ENCODE results near the gene ADAT1. TPM values are rescaled to one million over a fixed set of nuclear protein-coding genes. Genes with fewer than 3 reads are reported as not detected.
A peak's percentile ranks its signal among the peaks of the same experiment; 100 is the strongest.

ADAT1 gene
- total RNA-seq, 1 donor from 2014 or later = 44.8 TPM

DNA sequence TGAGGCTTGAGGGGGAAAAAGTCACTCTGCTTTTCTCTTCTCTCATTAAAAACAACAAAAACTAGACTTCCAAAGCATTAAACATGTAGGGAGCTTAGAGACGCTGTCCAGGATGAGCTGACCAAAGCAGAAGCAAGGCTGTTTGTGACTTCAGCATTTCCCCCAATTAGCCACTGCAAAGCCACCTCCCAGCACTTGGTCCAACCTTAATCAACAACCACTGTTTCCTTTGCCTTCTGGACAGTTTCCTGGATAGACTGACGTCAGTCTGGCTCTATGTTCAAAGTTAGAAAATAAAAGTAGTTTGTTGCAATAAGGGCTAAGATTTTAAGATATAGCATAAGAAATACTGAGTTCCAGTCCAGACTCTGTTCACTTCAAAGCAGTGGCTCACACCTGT, 70.1 kb downstream of the ADAT1 start:
- TF ChIP-seq, protein P1, sequence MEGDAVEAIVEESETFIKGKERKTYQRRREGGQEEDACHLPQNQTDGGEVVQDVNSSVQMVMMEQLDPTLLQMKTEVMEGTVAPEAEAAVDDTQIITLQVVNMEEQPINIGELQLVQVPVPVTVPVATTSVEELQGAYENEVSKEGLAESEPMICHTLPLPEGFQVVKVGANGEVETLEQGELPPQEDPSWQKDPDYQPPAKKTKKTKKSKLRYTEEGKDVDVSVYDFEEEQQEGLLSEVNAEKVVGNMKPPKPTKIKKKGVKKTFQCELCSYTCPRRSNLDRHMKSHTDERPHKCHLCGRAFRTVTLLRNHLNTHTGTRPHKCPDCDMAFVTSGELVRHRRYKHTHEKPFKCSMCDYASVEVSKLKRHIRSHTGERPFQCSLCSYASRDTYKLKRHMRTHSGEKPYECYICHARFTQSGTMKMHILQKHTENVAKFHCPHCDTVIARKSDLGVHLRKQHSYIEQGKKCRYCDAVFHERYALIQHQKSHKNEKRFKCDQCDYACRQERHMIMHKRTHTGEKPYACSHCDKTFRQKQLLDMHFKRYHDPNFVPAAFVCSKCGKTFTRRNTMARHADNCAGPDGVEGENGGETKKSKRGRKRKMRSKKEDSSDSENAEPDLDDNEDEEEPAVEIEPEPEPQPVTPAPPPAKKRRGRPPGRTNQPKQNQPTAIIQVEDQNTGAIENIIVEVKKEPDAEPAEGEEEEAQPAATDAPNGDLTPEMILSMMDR (IDR thresholded peaks at IDR 0.05) = no peak
- H3K4me3 ChIP-seq = no peak overlapping the region
- H3K4me1 ChIP-seq = peaks cover 11% of the 10 kb centered on the region
- ATAC-seq = no peak
- no peaks in the 10 kb centered on the region for H3K9me3 ChIP-seq
- DNase-seq = no peak
- H3K27me3 ChIP-seq = no peaks in the 10 kb centered on the region
- no peaks in the 10 kb centered on the region for H3K36me3 ChIP-seq
- intact Hi-C loops (cut with DNase I) = no loop called here
- no peak overlapping the region for H3K27ac ChIP-seq

- Histone ChIP-seq H3K27me3 (no peaks in the 10 kb centered on the region), H3K4me3 (no peak overlapping the region), H3K36me3 (no peaks in the 10 kb centered on the region), H3K9me3 (no peaks in the 10 kb centered on the region), H3K4me1 (peaks cover 5% of the 10 kb centered on the region), H3K27ac (no peak overlapping the region)
- peak; percentile 90 for ATAC-seq
- intact Hi-C loops (cut with DNase I) = no loop called here
- TF ChIP-seq, protein P1 (IDR thresholded peaks at IDR 0.05) = peak; percentile 46
- DNase-seq = no peak
These were observed 72.8 kb downstream of the ADAT1 start for GRCh38 chr16:75550211-75550662.

Other genes starting within 250 kb of the ADAT1 start
- gene CFDP1, start 189.8 kb downstream of the ADAT1 start, total RNA-seq = 49.0 TPM
- gene TMEM170A, start 158.6 kb downstream of the ADAT1 start, total RNA-seq = 25.4 TPM
- gene CHST6, start 127.8 kb downstream of the ADAT1 start, total RNA-seq = 0.09 TPM
- not detected for gene CHST5, start 87.2 kb downstream of the ADAT1 start, total RNA-seq
- 4.5 TPM for gene TMEM231, start 67.0 kb downstream of the ADAT1 start, total RNA-seq
- gene GABARAPL2, start 56.9 kb downstream of the ADAT1 start, total RNA-seq = 109 TPM
- 90.5 TPM for gene KARS1, start 24.4 kb upstream of the ADAT1 start, total RNA-seq
- 56.2 TPM for gene TERF2IP, start 24.5 kb upstream of the ADAT1 start, total RNA-seq
- not detected for gene CPHXL2, start 53.7 kb upstream of the ADAT1 start, total RNA-seq
- not detected for gene DUXB, start 78.2 kb upstream of the ADAT1 start, total RNA-seq
- not detected for gene CPHXL, start 103.2 kb upstream of the ADAT1 start, total RNA-seq

All from upper lobe of right lung (tissue), 1 donor.